SK-N-MC (cell line): ENCODE data around the gene LY9.

Experiments used
- EZH2 ChIP-seq: fragments of 200-600 bp; sonication (generic); IDR thresholded peaks from one replicate; pipeline ENCODE4 v1.6.1; 2017; ENCODE audit warnings: antibody characterized with exemption
- FOXP2 ChIP-seq: optimal IDR thresholded peaks from 2 replicates; pipeline ENCODE3; 2011; ENCODE audit warnings: mild to moderate bottlenecking, moderate library complexity; ENCODE audit not compliant: insufficient read depth; ENCODE audit errors: extremely low read length, control extremely low read depth
- POLR2AphosphoS5 ChIP-seq: IDR thresholded peaks from 2 replicates; pipeline ENCODE4 v1.6.1; 2012; ENCODE audit warnings: mild to moderate bottlenecking, low read depth, low read length, borderline replicate concordance

- TF ChIP-seq EZH2 (no peak), POLR2AphosphoS5 (no peak), FOXP2 (no peak)
These were observed 62.5 kb downstream of the LY9 start for GRCh38 chr1:160858507-160858906.
